Left cardiac atrium (tissue), 4 donors: ENCODE measurements around the gene PCLAF. TPM values are rescaled to one million over a fixed set of nuclear protein-coding genes. Genes with fewer than 3 reads are reported as not detected.
"Not testable (repeated sequence)": the region's sequence is repeated elsewhere in the genome, so short reads cannot be mapped to it uniquely, and the experiment has no call there.

Experiments used
- ATAC-seq, 2 donors: fragments of 200-7000 bp; cut with Tn5 transposase; one replicate each; pipeline ENCODE4 v1.9.1; 2020; ENCODE audit warnings: mild to moderate bottlenecking in 2 of 2, moderate library complexity in 2 of 2
- DNase-seq: peaks from one replicate; pipeline ENCODE4 v3.0.0-alpha.2; 2020
- intact Hi-C, 2 donors: fragments of 100-400 bp; cut with DNase I; formaldehyde crosslinking; loops; one replicate each; pipeline versions ENCODE4 v1.14.1 to v1.15.1; 2022 to 2023
- total RNA-seq, 2 donors: library from RNA; stranded (reverse); fragmentation: NEBNext Ultra II Directional; extraction: Animal tissue kit (Norgen Biotek cat#: 25700); gene quantifications; one replicate each; pipeline ENCODE4 v1.2.1, GENCODE V29; 2021
- donor health status: DM: no; HTN: yes; CAD: no.
- donor health status: DM: no; HTN: yes; CAD: no; lungs with severe emphysema.
- donor health status: DM: yes; HTN: yes; CAD: no.
- donor health status: Dilated cardiomyopathy.

Gene PCLAF
- total RNA-seq, 2 donors from 2014 or later: 1.1 to 3.8 TPM

GRCh38 chr15:64333986-64334929 lies 47.0 kb downstream of the PCLAF start:
- intact Hi-C loops: no loop called here
- DNase-seq: no peak
- peak in 1 of 2 donors; percentile 63 for ATAC-seq

- ATAC-seq (no peak), DNase-seq (no peak)
- intact Hi-C loops: no loop called here
These were observed 47.7 kb downstream of the PCLAF start for GRCh38 chr15:64333516-64333915.

GRCh38 chr15:64331668-64332067 lies 49.6 kb downstream of the PCLAF start:
- not testable (repeated sequence) for ATAC-seq

GRCh38 chr15:64326975-64327374 lies 54.3 kb downstream of the PCLAF start:
- intact Hi-C loops, ATAC-seq, DNase-seq: not testable (repeated sequence)

More at GRCh38 chr15:64331668-64332067, 49.6 kb downstream of the PCLAF start:
- DNase-seq, intact Hi-C loops: not testable (repeated sequence)

- DNase-seq, ATAC-seq, intact Hi-C loops: not testable (repeated sequence)
These were observed 54.8 kb downstream of the PCLAF start for GRCh38 chr15:64326458-64326857.

- ATAC-seq (no peak), DNase-seq (no peak)
- intact Hi-C loops: no loop called here
These were observed 56.9 kb downstream of the PCLAF start for GRCh38 chr15:64324165-64324877.

GRCh38 chr15:64315216-64315615 lies 66.0 kb downstream of the PCLAF start:
- ATAC-seq (no peak), DNase-seq (no peak)
- intact Hi-C loops: no loop called here

- no peak for ATAC-seq
- no peak for DNase-seq
- intact Hi-C loops: no loop called here
These were observed 66.8 kb downstream of the PCLAF start for GRCh38 chr15:64314456-64314855.

Other genes starting within 250 kb of the PCLAF start
- gene SNX22, start 229.7 kb downstream of the PCLAF start, total RNA-seq: 10 to 100 TPM; 28.9 to 29.8 TPM
- gene PPIB, start 218.4 kb downstream of the PCLAF start, total RNA-seq: 100 to 1,000 TPM; 256 to 257 TPM
- 1 to 10 TPM; 8.6 to 9.7 TPM for gene CSNK1G1, start 25.3 kb downstream of the PCLAF start, total RNA-seq
- 10 to 100 TPM; 15.5 to 16.3 TPM for gene TRIP4, start 6.4 kb upstream of the PCLAF start, total RNA-seq
- gene ZNF609, start 79.1 kb upstream of the PCLAF start, total RNA-seq: 10 to 100 TPM; 17.5 to 18.1 TPM